ENCODE data around the gene CST7.

- TF ChIP-seq EZH2 (IDR thresholded peaks at IDR 0.05) (no peak), POLR2AphosphoS5 (IDR thresholded peaks at IDR 0.05; ENCODE audit: borderline replicate concordance, low read depth, low read length) (no peak), FOXP2 (optimal IDR thresholded peaks at IDR 0.05; ENCODE audit: control extremely low read depth, extremely low read length, insufficient read depth) (no peak)
Measured at GRCh38 chr20:24993337-24994185, 44.5 kb downstream of the CST7 start.
